Activated CD8-positive, alpha-beta T cell treated with anti-CD3 and anti-CD28 coated beads, Interleukin-2, amount 10 ng/mL, durations not matched to agents 7 days and 5 days (primary cell): ENCODE measurements around the gene FAM234A. TPM values are rescaled to one million over a fixed set of nuclear protein-coding genes. Genes with fewer than 3 reads are reported as not detected.
"Not testable (repeated sequence)": the region's sequence is repeated elsewhere in the genome, so short reads cannot be mapped to it uniquely, and the experiment has no call there.

Source experiments
- ATAC-seq: fragments of 150-1000 bp; cut with Tn5 transposase; one replicate; pipeline ENCODE4 v1.10.0; 2021; ENCODE audit warnings: moderate library complexity
- CTCF ChIA-PET: fragments of 350-600 bp; sonication (Branson Sonifier 250); formaldehyde crosslinking; loops from one replicate; lab custom pipeline; 2021; ENCODE audit warnings: antibody characterized with exemption; lab: Charles Lee
- POLR2A ChIA-PET: fragments of 350-600 bp; sonication (Branson Sonifier 250); formaldehyde crosslinking; loops from one replicate; lab custom pipeline; 2021; ENCODE audit warnings: antibody characterized with exemption; lab: Charles Lee
- DNase-seq: peaks from one replicate; pipeline ENCODE4 v3.0.0-alpha.2; 2020
- H3K27ac Mint-ChIP-seq: one replicate; pipeline ENCODE4 v1.8.0; 2021; ENCODE audit warnings: mild to moderate bottlenecking, mixed read lengths
- H3K27me3 Mint-ChIP-seq: one replicate; pipeline ENCODE4 v1.8.0; 2021; ENCODE audit warnings: low read depth, mixed read lengths
- H3K36me3 Mint-ChIP-seq: one replicate; pipeline ENCODE4 v1.8.0; 2021; ENCODE audit warnings: low read depth, mixed read lengths
- H3K4me1 Mint-ChIP-seq: one replicate; pipeline ENCODE4 v1.8.0; 2021; ENCODE audit warnings: low read depth, mixed read lengths
- H3K4me3 Mint-ChIP-seq: one replicate; pipeline ENCODE4 v1.8.0; 2021; ENCODE audit warnings: mild to moderate bottlenecking, mixed read lengths
- H3K9me3 Mint-ChIP-seq: one replicate; pipeline ENCODE4 v1.8.0; 2022; ENCODE audit warnings: mixed read lengths; ENCODE audit not compliant: insufficient read depth
- total RNA-seq, 2 experiments: library from RNA; stranded (reverse); gene quantifications; one replicate each; pipeline ENCODE4 v1.2.3, GENCODE V29; 2021

FAM234A gene
- total RNA-seq, 2 experiments from 2014 or later = 10.9 to 11.8 TPM

GRCh38 chr16:259814-260253 is 25.2 kb downstream of the FAM234A start:
- Mint-ChIP-seq H3K4me1 (peaks cover 5% of the 10 kb centered on the region), H3K9me3 (no peaks in the 10 kb centered on the region), H3K4me3 (no peak overlapping the region), H3K27ac (no peak overlapping the region), H3K36me3 (no peaks in the 10 kb centered on the region), H3K27me3 (peaks cover 2% of the 10 kb centered on the region)
- no peak for DNase-seq
- ChIA-PET CTCF (no interaction called here), POLR2A (no interaction called here)
- ATAC-seq = no peak

GRCh38 chr16:260326-260725 is 25.7 kb downstream of the FAM234A start:
- CTCF ChIA-PET = no interaction called here
- peaks cover 2% of the 10 kb centered on the region for H3K27me3 Mint-ChIP-seq
- ATAC-seq = no peak
- DNase-seq = no peak
- no peak overlapping the region for H3K27ac Mint-ChIP-seq
- no peaks in the 10 kb centered on the region for H3K36me3 Mint-ChIP-seq
- POLR2A ChIA-PET = no interaction called here
- peaks cover 5% of the 10 kb centered on the region for H3K4me1 Mint-ChIP-seq
- H3K9me3 Mint-ChIP-seq = no peaks in the 10 kb centered on the region
- H3K4me3 Mint-ChIP-seq = no peak overlapping the region

GRCh38 chr16:261031-261691 is 26.5 kb downstream of the FAM234A start:
- ChIA-PET CTCF (no interaction called here), POLR2A (no interaction called here)
- no peaks in the 10 kb centered on the region for H3K36me3 Mint-ChIP-seq
- no peak for ATAC-seq
- H3K4me1 Mint-ChIP-seq = peaks cover under 1% of the 10 kb centered on the region
- DNase-seq = no peak
- no peak overlapping the region for H3K27ac Mint-ChIP-seq
- no peaks in the 10 kb centered on the region for H3K9me3 Mint-ChIP-seq
- H3K27me3 Mint-ChIP-seq = no peaks in the 10 kb centered on the region
- H3K4me3 Mint-ChIP-seq = no peak overlapping the region

GRCh38 chr16:262121-262745 is 27.6 kb downstream of the FAM234A start:
- ChIA-PET CTCF (no interaction called here), POLR2A (no interaction called here)
- DNase-seq = no peak
- no peak overlapping the region for H3K4me3 Mint-ChIP-seq
- H3K4me1 Mint-ChIP-seq = no peaks in the 10 kb centered on the region
- no peak overlapping the region for H3K27ac Mint-ChIP-seq
- no peaks in the 10 kb centered on the region for H3K27me3 Mint-ChIP-seq
- H3K36me3 Mint-ChIP-seq = no peaks in the 10 kb centered on the region
- no peak for ATAC-seq
- no peaks in the 10 kb centered on the region for H3K9me3 Mint-ChIP-seq

- Mint-ChIP-seq H3K36me3 (no peaks in the 10 kb centered on the region), H3K9me3 (no peaks in the 10 kb centered on the region), H3K27me3 (no peaks in the 10 kb centered on the region), H3K4me1 (no peaks in the 10 kb centered on the region), H3K4me3 (no peak overlapping the region), H3K27ac (no peak overlapping the region)
- ChIA-PET CTCF (no interaction called here), POLR2A (interaction anchor here (0.5 kb wide), 1 partner anchor 311 kb away, joined by 3 read pairs; no protein-coding TSS in a partner anchor)
- DNase-seq (no peak), ATAC-seq (no peak)
These were observed 28.7 kb downstream of the FAM234A start for GRCh38 chr16:263182-263774.

- no peak overlapping the region for H3K27ac Mint-ChIP-seq
- DNase-seq (no peak), ATAC-seq (no peak)
- POLR2A ChIA-PET = interaction anchor here (0.5 kb wide), 1 partner anchor 310 kb away, joined by 3 read pairs; no protein-coding TSS in a partner anchor
- H3K4me3 Mint-ChIP-seq = no peak overlapping the region
- no peaks in the 10 kb centered on the region for H3K4me1 Mint-ChIP-seq
- H3K27me3 Mint-ChIP-seq = no peaks in the 10 kb centered on the region
- H3K36me3 Mint-ChIP-seq = no peaks in the 10 kb centered on the region
- CTCF ChIA-PET = no interaction called here
- no peaks in the 10 kb centered on the region for H3K9me3 Mint-ChIP-seq
These were observed 29.3 kb downstream of the FAM234A start for GRCh38 chr16:263944-264343.

GRCh38 chr16:264440-264951 is 29.9 kb downstream of the FAM234A start:
- POLR2A ChIA-PET = no interaction called here
- no peaks in the 10 kb centered on the region for H3K9me3 Mint-ChIP-seq
- H3K27ac Mint-ChIP-seq = no peak overlapping the region
- no peaks in the 10 kb centered on the region for H3K27me3 Mint-ChIP-seq
- no peak for ATAC-seq
- no peak for DNase-seq
- no peaks in the 10 kb centered on the region for H3K4me1 Mint-ChIP-seq
- H3K36me3 Mint-ChIP-seq = no peaks in the 10 kb centered on the region
- H3K4me3 Mint-ChIP-seq = no peak overlapping the region
- CTCF ChIA-PET = no interaction called here

- POLR2A ChIA-PET = no interaction called here
- Mint-ChIP-seq H3K9me3 (no peaks in the 10 kb centered on the region), H3K27ac (no peak overlapping the region), H3K36me3 (no peaks in the 10 kb centered on the region), H3K4me1 (no peaks in the 10 kb centered on the region), H3K4me3 (no peak overlapping the region), H3K27me3 (no peaks in the 10 kb centered on the region)
- DNase-seq (no peak), ATAC-seq (no peak)
- CTCF ChIA-PET = no interaction called here
These were observed 30.4 kb downstream of the FAM234A start for GRCh38 chr16:265002-265529.

GRCh38 chr16:265711-266110 is 31.1 kb downstream of the FAM234A start:
- no peaks in the 10 kb centered on the region for H3K4me1 Mint-ChIP-seq
- H3K27me3 Mint-ChIP-seq = no peaks in the 10 kb centered on the region
- H3K27ac Mint-ChIP-seq = no peak overlapping the region
- DNase-seq = no peak
- POLR2A ChIA-PET = no interaction called here
- no peak for ATAC-seq
- CTCF ChIA-PET = no interaction called here
- no peaks in the 10 kb centered on the region for H3K9me3 Mint-ChIP-seq
- no peaks in the 10 kb centered on the region for H3K36me3 Mint-ChIP-seq
- H3K4me3 Mint-ChIP-seq = no peak overlapping the region

- CTCF ChIA-PET = no interaction called here
- no peaks in the 10 kb centered on the region for H3K27me3 Mint-ChIP-seq
- no peak overlapping the region for H3K27ac Mint-ChIP-seq
- H3K36me3 Mint-ChIP-seq = no peaks in the 10 kb centered on the region
- H3K9me3 Mint-ChIP-seq = no peaks in the 10 kb centered on the region
- ATAC-seq (no peak), DNase-seq (no peak)
- H3K4me3 Mint-ChIP-seq = no peak overlapping the region
- H3K4me1 Mint-ChIP-seq = no peaks in the 10 kb centered on the region
- POLR2A ChIA-PET = no interaction called here
These were observed 31.9 kb downstream of the FAM234A start for GRCh38 chr16:266258-267164.

GRCh38 chr16:267562-267961 is 32.9 kb downstream of the FAM234A start:
- POLR2A ChIA-PET, H3K9me3 Mint-ChIP-seq, DNase-seq, CTCF ChIA-PET, ATAC-seq, H3K4me1 Mint-ChIP-seq, H3K4me3 Mint-ChIP-seq, H3K27ac Mint-ChIP-seq, H3K27me3 Mint-ChIP-seq, H3K36me3 Mint-ChIP-seq: not testable (repeated sequence)
